A549 (cell line): ENCODE data around the gene DSP. TPM values are rescaled to one million over a fixed set of nuclear protein-coding genes. Genes with fewer than 3 reads are reported as not detected.
A peak's percentile ranks its signal among the peaks of the same experiment; 100 is the strongest.

Experiments used
- ATAC-seq, 2 experiments: fragments of 200-7000 bp in 1 of 2; fragments of >200 bp in 1 of 2; cut with Nextera tagmentation in 1 of 2; cut with Tn5 transposase in 1 of 2; 3 replicates each; pipeline versions ENCODE4 v1.8.0 to v1.9.1; 2018 to 2020; ENCODE audit warnings: mild to moderate bottlenecking in 1 of 2, moderate library complexity in 1 of 2
- CTCF ChIA-PET: fragments of 300-600 bp; sonication (Branson Sonifier 250); formaldehyde crosslinking; extraction: SDS; loops from one replicate; lab custom pipeline; 2021; ENCODE audit warnings: antibody characterized with exemption, inconsistent platforms; lab: Yijun Ruan, JAX
- POLR2A ChIA-PET: fragments of 350-600 bp; formaldehyde crosslinking; extraction: SDS; loops from one replicate; lab custom pipeline; 2021; ENCODE audit warnings: antibody characterized with exemption, inconsistent platforms; lab: Yijun Ruan, JAX
- DNase-seq, 2 experiments: peaks; one replicate each; pipeline versions ENCODE4 v3.0.0 to v3.0.0-alpha.2; 2011 to 2016; ENCODE audit warnings: low read depth in 1 of 2, low spot score in 1 of 2
- FAIRE-seq: peaks from 2 replicates; lab custom pipeline; 2011; peaks lifted over from hg19 to GRCh38; lab: Jason Lieb, UNC
- H3K27ac ChIP-seq, 2 experiments: fragments of >200 bp; sonication (Bioruptor Twin); formaldehyde crosslinking; 3 replicates each; pipeline ENCODE4 v1.5.1; 2016 to 2017
- H3K4me1 ChIP-seq: fragments of >200 bp; sonication (Bioruptor Twin); formaldehyde crosslinking; 3 replicates; pipeline ENCODE4 v1.6.1; 2016
- H3K4me2 ChIP-seq: fragments of >200 bp; sonication (Bioruptor Twin); formaldehyde crosslinking; 3 replicates; pipeline ENCODE4 v1.6.1; 2016
- H3K4me3 ChIP-seq: fragments of >200 bp; sonication (Bioruptor Twin); formaldehyde crosslinking; 3 replicates; pipeline ENCODE4 v1.5.1; 2016
- H3K9me3 ChIP-seq: fragments of >200 bp; sonication (Bioruptor Twin); formaldehyde crosslinking; 3 replicates; pipeline ENCODE4 v1.6.1; 2016
- ATOH8 ChIP-seq: fragments of 250-450 bp; sonication (Bioruptor Pico); IDR thresholded peaks from 2 replicates; pipeline ENCODE4 v1.5.0; 2020; ENCODE audit warnings: low read depth, mild to moderate bottlenecking, moderate library complexity
- BCL3 ChIP-seq: fragments of >200 bp; sonication (Bioruptor Twin); formaldehyde crosslinking; IDR thresholded peaks from 3 replicates; pipeline ENCODE4 v1.6.1; 2016
- CBX8 ChIP-seq: fragments of 200-600 bp; sonication (generic); IDR thresholded peaks from 2 replicates; pipeline ENCODE4 v1.6.1; 2016
- CEBPB ChIP-seq, 2 experiments: fragments of >200 bp in 1 of 2; sonication (Bioruptor Twin) in 1 of 2; formaldehyde crosslinking in 1 of 2; IDR thresholded peaks; 2 replicates each; pipeline ENCODE4 v1.6.1; 2012 to 2016
- CTCF ChIP-seq: fragments of >200 bp; sonication (Bioruptor Twin); formaldehyde crosslinking; IDR thresholded peaks from 3 replicates; pipeline ENCODE4 v1.5.1; 2016
- ELK1 ChIP-seq: fragments of 150-350 bp; IDR thresholded peaks from 2 replicates; pipeline ENCODE4 v1.6.1; 2014; ENCODE audit warnings: low read depth, mild to moderate bottlenecking, low read length
- ESRRA ChIP-seq: fragments of 150-350 bp; IDR thresholded peaks from 2 replicates; pipeline ENCODE4 v1.6.1; 2014; ENCODE audit warnings: mild to moderate bottlenecking, low read length, borderline replicate concordance
- FOSB ChIP-seq: fragments of 250-450 bp; sonication (Bioruptor Pico); IDR thresholded peaks from 2 replicates; pipeline ENCODE4 v1.5.0; 2020; ENCODE audit warnings: mild to moderate bottlenecking, moderate library complexity
- FOSL2 ChIP-seq, 2 experiments: fragments of 450-650 bp in 1 of 2; fragments of >200 bp in 1 of 2; sonication (Bioruptor Twin) in 1 of 2; formaldehyde crosslinking; IDR thresholded peaks; 2 replicates each; pipeline versions ENCODE4 v1.5.0 to v1.6.1; 2016 to 2020; ENCODE audit warnings: mild to moderate bottlenecking in 1 of 2, moderate library complexity in 1 of 2
- FOXS1 ChIP-seq: fragments of 250-450 bp; sonication (Bioruptor Pico); IDR thresholded peaks from 2 replicates; pipeline ENCODE4 v1.5.0; 2020; ENCODE audit warnings: mild to moderate bottlenecking, moderate library complexity
- GATA3 ChIP-seq: IDR thresholded peaks from 2 replicates; pipeline ENCODE4 v1.6.1; 2012; ENCODE audit warnings: borderline replicate concordance
- HDAC2 ChIP-seq: fragments of 200-600 bp; sonication (generic); IDR thresholded peaks from 2 replicates; pipeline ENCODE4 v1.6.1; 2016
- HOXB13 ChIP-seq: fragments of 250-450 bp; sonication (Bioruptor Pico); IDR thresholded peaks from 2 replicates; pipeline ENCODE4 v1.5.0; 2020; ENCODE audit warnings: low read depth, mild to moderate bottlenecking, moderate library complexity
- HOXB5 ChIP-seq: fragments of 250-450 bp; sonication (Bioruptor Pico); IDR thresholded peaks from 2 replicates; pipeline ENCODE4 v1.5.0; 2020; ENCODE audit warnings: mild to moderate bottlenecking, moderate library complexity
- JUNB ChIP-seq: fragments of >200 bp; sonication (Bioruptor Twin); formaldehyde crosslinking; IDR thresholded peaks from 2 replicates; pipeline ENCODE4 v1.6.1; 2016
- MAFK ChIP-seq: fragments of 450-650 bp; IDR thresholded peaks from 2 replicates; pipeline ENCODE4 v1.6.1; 2014; ENCODE audit not compliant: partially characterized antibody
- NPAS2 ChIP-seq: fragments of 250-450 bp; sonication (Bioruptor Pico); IDR thresholded peaks from 2 replicates; pipeline ENCODE4 v1.8.0; 2022; ENCODE audit warnings: mild to moderate bottlenecking, moderate library complexity, borderline replicate concordance
- NR3C1 ChIP-seq: fragments of >200 bp; sonication (Bioruptor Twin); formaldehyde crosslinking; IDR thresholded peaks from 3 replicates; pipeline ENCODE4 v1.6.1; 2017
- PBX3 ChIP-seq: IDR thresholded peaks from 2 replicates; pipeline ENCODE4 v1.6.1; 2012
- POLR2AphosphoS2 ChIP-seq: conservative IDR thresholded peaks from 2 replicates; pipeline ENCODE4 v1.6.1; 2012; ENCODE audit warnings: low read length, improper control_type of control experiment, inconsistent platforms
- RAD21 ChIP-seq, 2 experiments: fragments of >200 bp in 1 of 2; sonication (Bioruptor Twin) in 1 of 2; formaldehyde crosslinking in 1 of 2; IDR thresholded peaks in 1 of 2; conservative IDR thresholded peaks in 1 of 2; 2 replicates in 1 of 2; 3 replicates in 1 of 2; pipeline ENCODE4 v1.6.1; 2012 to 2018; ENCODE audit warnings: inconsistent platforms in 1 of 2
- RNF2 ChIP-seq: fragments of 200-600 bp; sonication (generic); IDR thresholded peaks from 2 replicates; pipeline ENCODE4 v1.6.1; 2016; ENCODE audit warnings: low read depth, mild to moderate bottlenecking, antibody characterized with exemption, moderate library complexity, borderline replicate concordance
- SMC3 ChIP-seq: fragments of >200 bp; sonication (Bioruptor Twin); formaldehyde crosslinking; IDR thresholded peaks from 3 replicates; pipeline ENCODE4 v1.6.1; 2018; ENCODE audit warnings: inconsistent platforms
- TFCP2L1 ChIP-seq: fragments of 250-450 bp; sonication (Bioruptor Pico); IDR thresholded peaks from 2 replicates; pipeline ENCODE4 v1.5.0; 2021; ENCODE audit warnings: mild to moderate bottlenecking
- ZFP36 ChIP-seq: fragments of 450-650 bp; IDR thresholded peaks from 2 replicates; pipeline ENCODE4 v1.6.1; 2014; ENCODE audit warnings: borderline replicate concordance; ENCODE audit not compliant: partially characterized antibody
- ZNF302 ChIP-seq: fragments of 250-450 bp; sonication (Bioruptor Pico); IDR thresholded peaks from 2 replicates; pipeline ENCODE4 v1.9.0; 2021; ENCODE audit warnings: inconsistent platforms, mild to moderate bottlenecking, moderate library complexity
- WGBS: methylation state at CpG from one replicate; pipeline ENCODE4 v1.1.6; 2017; ENCODE audit errors: missing lambda C conversion rate; 5-methylcytosine and 5-hydroxymethylcytosine counted together
- polyA plus RNA-seq, 4 experiments: library from polyadenylated mRNA; depleted of rRNA in 3 of 4; stranded (reverse); fragments of >200 nt; fragmentation: RNase III in 1 of 4; extraction: RNeasy Plus Mini Kit Qiagen cat#74134 plus additional on column Dnase treatment in 1 of 4; gene quantifications; 2 replicates in 3 of 4; 3 replicates in 1 of 4; pipeline ENCODE4 v1.2.3, GENCODE V29; 2011 to 2017

The DSP gene
- polyA plus RNA-seq, 2 of the 4 experiments (the other 2 are of a cell fraction), result 15.2 to 34.1 TPM

- WGBS, result 70% methylated on average over 3 of the region's 5 CpGs
- POLR2A ChIA-PET, result no interaction called here
These were observed 80.3 kb downstream of the DSP start for GRCh38 chr6:7621761-7622160.

GRCh38 chr6:7624796-7625710 lies 83.6 kb downstream of the DSP start:
- Histone ChIP-seq H3K27ac (no peak overlapping the region), H3K9me3 (no peaks in the 10 kb centered on the region)
- DNase-seq, result no peak
- TF ChIP-seq SMC3, result 0 out of 3 replicates have a peak, but pooled peaks have one; percentile 13
- TF ChIP-seq RAD21 (conservative IDR thresholded peaks at IDR 0.05 in 1 of 2, IDR thresholded peaks at IDR 0.05 in 1 of 2), result peak in 1 of 2 experiments; percentile 25; a peak in 1 of 5 replicates
- no peak for TF ChIP-seq FOSB (CRISPR knock-in tag)
- TF ChIP-seq BCL3, result no peak
- peak; percentile 8; the same call in 1 of the 3 replicates for TF ChIP-seq CTCF
- TF ChIP-seq, all 56 proteins: peak for 3
- peak in 1 of 2 experiments; percentile 59; a peak in 2 of 6 replicates for ATAC-seq
- 0 out of 3 replicates have a peak, but pooled peaks cover 5% of the 10 kb centered on the region for H3K4me1 ChIP-seq
- CTCF ChIA-PET, result interaction anchor here (0.9 to 1.4 kb wide), 2 partner anchors 10 to 852 kb away, joined by 4 read pairs; no protein-coding TSS in a partner anchor
- H3K4me3 ChIP-seq, result no peak overlapping the region
- POLR2A ChIA-PET, result no interaction called here
- H3K4me2 ChIP-seq, result no peak overlapping the region
- FAIRE-seq, result no peak
- WGBS, result 65% methylated on average over 4 of the region's 4 CpGs

More at GRCh38 chr6:7621761-7622160, 80.3 kb downstream of the DSP start:
- no peak overlapping the region for H3K4me2 ChIP-seq
- ATAC-seq (no peak), DNase-seq (no peak), FAIRE-seq (no peak)
- CTCF ChIA-PET, result interaction anchor here (0.8 to 1.2 kb wide), 3 partner anchors 9 to 69 kb away, joined by 3 read pairs; no protein-coding TSS in a partner anchor
- H3K27ac ChIP-seq, result no peak overlapping the region
- no peak overlapping the region for H3K4me3 ChIP-seq
- no peak for TF ChIP-seq ELK1
- TF ChIP-seq FOSL2 (IDR thresholded peaks at IDR 0.05), result no peak
- 0 out of 2 replicates have a peak, but pooled peaks have one; percentile 10 for TF ChIP-seq FOSL2 (CRISPR knock-in tag; IDR thresholded peaks at IDR 0.05)
- TF ChIP-seq, all 56 proteins: peak for 1
- H3K4me1 ChIP-seq, result 0 out of 3 replicates have a peak, but pooled peaks cover 5% of the 10 kb centered on the region
- no peaks in the 10 kb centered on the region for H3K9me3 ChIP-seq

GRCh38 chr6:7628479-7628878 lies 87.0 kb downstream of the DSP start:
- no peak for DNase-seq
- no peaks in the 10 kb centered on the region for H3K9me3 ChIP-seq
- no peak for TF ChIP-seq ZNF302
- TF ChIP-seq JUNB, result no peak
- TF ChIP-seq PBX3, result no peak
- TF ChIP-seq FOXS1 (CRISPR knock-in tag), result no peak
- no peak for TF ChIP-seq NPAS2 (CRISPR knock-in tag)
- TF ChIP-seq ATOH8 (CRISPR knock-in tag), result no peak
- no peak for TF ChIP-seq HDAC2
- no peak for TF ChIP-seq HOXB5 (CRISPR knock-in tag)
- no peak for TF ChIP-seq NR3C1
- no peak for TF ChIP-seq CEBPB (IDR thresholded peaks at IDR 0.05)
- TF ChIP-seq HOXB13, result no peak
- TF ChIP-seq SMC3, result no peak
- TF ChIP-seq RNF2, result no peak
- TF ChIP-seq TFCP2L1 (CRISPR knock-in tag), result no peak
- TF ChIP-seq POLR2AphosphoS2, result no peak
- TF ChIP-seq ZFP36, result no peak
- TF ChIP-seq CBX8, result no peak
- TF ChIP-seq MAFK, result no peak
- TF ChIP-seq GATA3, result no peak
- no peak for TF ChIP-seq ESRRA
- H3K27ac ChIP-seq, result no peak overlapping the region
- FAIRE-seq, result no peak
- no peak for ATAC-seq
- H3K4me1 ChIP-seq, result 0 out of 3 replicates have a peak, but pooled peaks cover 5% of the 10 kb centered on the region
- POLR2A ChIA-PET, result no interaction called here
- 81% methylated on average over 2 of the region's 2 CpGs for WGBS
- CTCF ChIA-PET, result interaction anchor here (1.0 to 1.6 kb wide), 2 partner anchors 13 to 353 kb away, joined by 3 to 4 read pairs; no protein-coding TSS in a partner anchor
- no peak overlapping the region for H3K4me2 ChIP-seq
- H3K4me3 ChIP-seq, result no peak overlapping the region
